H9 (cell line): ENCODE measurements around the gene KIAA0930. TPM values are rescaled to one million over a fixed set of nuclear protein-coding genes. Genes with fewer than 3 reads are reported as not detected.
A peak's percentile ranks its signal among the peaks of the same experiment; 100 is the strongest.

Experiments
- DNase-seq: peaks from one replicate; pipeline ENCODE4 v3.0.0-alpha.2; 2017
- H2AFZ ChIP-seq: one replicate; pipeline ENCODE4 v1.6.1; 2013; ENCODE audit warnings: mild to moderate bottlenecking, low read length, control low read depth, moderate library complexity
- H2AK5ac ChIP-seq: 2 replicates; pipeline ENCODE4 v1.6.1; 2013; ENCODE audit warnings: low read length, control low read depth, mixed read lengths; ENCODE audit not compliant: insufficient read length
- H2BK120ac ChIP-seq: one replicate; pipeline ENCODE4 v1.6.1; 2013; ENCODE audit warnings: low read depth, mild to moderate bottlenecking, low read length, control low read depth, inconsistent platforms; ENCODE audit not compliant: poor library complexity, severe bottlenecking
- H2BK12ac ChIP-seq: 2 replicates; pipeline ENCODE4 v1.6.1; 2013; ENCODE audit warnings: low read length, control low read depth, mixed read lengths, low read depth; ENCODE audit not compliant: insufficient read length
- H2BK15ac ChIP-seq: 2 replicates; pipeline ENCODE4 v1.6.1; 2013; ENCODE audit warnings: low read depth, low read length, control low read depth
- H2BK20ac ChIP-seq: one replicate; pipeline ENCODE4 v1.6.1; 2013; ENCODE audit warnings: low read depth, mild to moderate bottlenecking, low read length, control low read depth, inconsistent platforms; ENCODE audit not compliant: poor library complexity, severe bottlenecking
- H2BK5ac ChIP-seq: 2 replicates; pipeline ENCODE4 v1.6.1; 2013; ENCODE audit warnings: low read length, control low read depth, mixed read lengths; ENCODE audit not compliant: insufficient read length
- H3K14ac ChIP-seq: 2 replicates; pipeline ENCODE4 v1.6.1; 2013; ENCODE audit warnings: low read length, control low read depth; ENCODE audit not compliant: insufficient read depth
- H3K18ac ChIP-seq: 2 replicates; pipeline ENCODE4 v1.6.1; 2013; ENCODE audit warnings: low read depth, mild to moderate bottlenecking, mixed read lengths, low read length, control low read depth; ENCODE audit not compliant: insufficient read length
- H3K23ac ChIP-seq: 2 replicates; pipeline ENCODE4 v1.6.1; 2013; ENCODE audit warnings: low read length, control low read depth, mixed read lengths, low read depth; ENCODE audit not compliant: insufficient read length
- H3K23me2 ChIP-seq: 2 replicates; pipeline ENCODE4 v1.6.1; 2013; ENCODE audit warnings: low read depth, mild to moderate bottlenecking, mixed read lengths, low read length, control low read depth; ENCODE audit not compliant: insufficient read length, poor library complexity, severe bottlenecking
- H3K27ac ChIP-seq: 2 replicates; pipeline ENCODE4 v1.5.1; 2013; ENCODE audit warnings: low read length, control low read depth, mixed read lengths, low read depth; ENCODE audit not compliant: insufficient read length
- H3K27me3 ChIP-seq: 2 replicates; pipeline ENCODE4 v1.6.1; 2013; ENCODE audit warnings: low read length, control low read depth, inconsistent platforms; ENCODE audit not compliant: insufficient read depth
- H3K4ac ChIP-seq: 2 replicates; pipeline ENCODE4 v1.6.1; 2013; ENCODE audit warnings: low read depth, mild to moderate bottlenecking, control low read depth, inconsistent platforms, low read length, moderate library complexity
- H3K4me1 ChIP-seq: 2 replicates; pipeline ENCODE4 v1.6.1; 2013; ENCODE audit warnings: low read length, control low read depth, inconsistent platforms; ENCODE audit not compliant: insufficient read depth
- H3K4me2 ChIP-seq: 2 replicates; pipeline ENCODE4 v1.6.1; 2013; ENCODE audit warnings: low read length, control low read depth, mixed read lengths; ENCODE audit not compliant: insufficient read length, insufficient read depth
- H3K56ac ChIP-seq: 2 replicates; pipeline ENCODE4 v1.6.1; 2013; ENCODE audit warnings: low read depth, mild to moderate bottlenecking, mixed read lengths, low read length, control low read depth; ENCODE audit not compliant: insufficient read length
- H3K79me1 ChIP-seq: 2 replicates; pipeline ENCODE4 v1.6.1; 2013; ENCODE audit warnings: low read depth, mild to moderate bottlenecking, moderate library complexity, low read length, control low read depth, inconsistent platforms; ENCODE audit not compliant: insufficient read depth, poor library complexity, severe bottlenecking
- H3K79me2 ChIP-seq: 2 replicates; pipeline ENCODE4 v1.6.1; 2013; ENCODE audit warnings: low read length, control low read depth, inconsistent platforms; ENCODE audit not compliant: insufficient read depth
- H3K9ac ChIP-seq: 2 replicates; pipeline ENCODE4 v1.6.1; 2013; ENCODE audit warnings: low read length, control low read depth, mixed read lengths; ENCODE audit not compliant: insufficient read length; ENCODE audit errors: extremely low read depth
- H3K9me3 ChIP-seq: one replicate; pipeline ENCODE4 v1.6.1; 2013; ENCODE audit warnings: low read depth, low read length, inconsistent platforms; ENCODE audit not compliant: control insufficient read depth
- H3T11ph ChIP-seq: one replicate; pipeline ENCODE4 v1.6.1; 2013; ENCODE audit warnings: mild to moderate bottlenecking, low read length, control low read depth, inconsistent platforms
- H4K20me1 ChIP-seq: one replicate; pipeline ENCODE4 v1.6.1; 2013; ENCODE audit not compliant: control insufficient read depth, insufficient read length, insufficient read depth
- H4K5ac ChIP-seq: 2 replicates; pipeline ENCODE4 v1.6.1; 2013; ENCODE audit warnings: low read depth, mild to moderate bottlenecking, mixed read lengths, low read length, control low read depth; ENCODE audit not compliant: insufficient read length
- H4K8ac ChIP-seq: replicated peaks from 2 replicates; pipeline ENCODE4 v1.6.1; 2013; ENCODE audit warnings: low read length, control low read depth, mixed read lengths, low read depth; ENCODE audit not compliant: insufficient read length
- H4K91ac ChIP-seq: 2 replicates; pipeline ENCODE4 v1.6.1; 2013; ENCODE audit warnings: low read depth, mild to moderate bottlenecking, moderate library complexity, mixed read lengths, low read length, control low read depth; ENCODE audit not compliant: insufficient read length
- H3K27ac Mint-ChIP-seq, 3 experiments: 2 replicates in 2 of 3; 3 replicates in 1 of 3; pipeline ENCODE4 v1.8.0; 2020 to 2021; ENCODE audit warnings: mixed read lengths in 3 of 3, mild to moderate bottlenecking in 1 of 3, moderate library complexity in 1 of 3
- H3K27me3 Mint-ChIP-seq: 2 replicates; pipeline ENCODE4 v1.8.0; 2021; ENCODE audit warnings: low read depth, mild to moderate bottlenecking, moderate library complexity, mixed read lengths
- H3K36me3 Mint-ChIP-seq, 3 experiments: 2 replicates in 2 of 3; 3 replicates in 1 of 3; pipeline ENCODE4 v1.8.0; 2020 to 2021; ENCODE audit warnings: low read depth in 3 of 3, mixed read lengths in 3 of 3; ENCODE audit not compliant: insufficient read depth in 1 of 3
- H3K4me1 Mint-ChIP-seq, 2 experiments: 2 replicates each; pipeline ENCODE4 v1.8.0; 2020; ENCODE audit warnings: mixed read lengths in 2 of 2
- H3K4me3 Mint-ChIP-seq, 2 experiments: 2 replicates in 1 of 2; 3 replicates in 1 of 2; pipeline ENCODE4 v1.8.0; 2020 to 2021; ENCODE audit warnings: mild to moderate bottlenecking in 2 of 2, mixed read lengths in 2 of 2, moderate library complexity in 1 of 2
- H3K9me3 Mint-ChIP-seq, 2 experiments: 2 replicates in 1 of 2; 3 replicates in 1 of 2; pipeline ENCODE4 v1.8.0; 2020; ENCODE audit warnings: mild to moderate bottlenecking in 2 of 2, mixed read lengths in 2 of 2, moderate library complexity in 1 of 2
- CTCF ChIP-seq: fragments of 200-600 bp; sonication (generic); conservative IDR thresholded peaks from 3 replicates; pipeline ENCODE4 v1.8.0; 2021; ENCODE audit warnings: antibody characterized with exemption, mild to moderate bottlenecking
- WGBS: extraction: QIAGEN DNeasy Blood & Tissue Kit; methylation state at CpG from one replicate; pipeline ENCODE4 v1.1.7; 2013; ENCODE audit warnings: missing lambda C conversion rate, low lambda C conversion rate, mixed read lengths; ENCODE audit not compliant: insufficient read length; ENCODE audit errors: extremely low coverage; 5-methylcytosine and 5-hydroxymethylcytosine counted together
- total RNA-seq: library from RNA; stranded (reverse); gene quantifications from 2 replicates; pipeline ENCODE4 v1.2.1, GENCODE V29; 2021

KIAA0930 gene
- total RNA-seq, 1 experiment from 2014 or later = 46.2 TPM

- peaks cover 14% of the 10 kb centered on the region for H3K23me2 ChIP-seq
These were observed 29.7 kb upstream of the KIAA0930 start for GRCh38 chr22:45270095-45271020.

More at GRCh38 chr22:45270095-45271020, 29.7 kb upstream of the KIAA0930 start:
- Histone ChIP-seq H3K18ac (no peak overlapping the region), H3K4me1 (no peaks in the 10 kb centered on the region; the same call in 1 of the 2 replicates), H4K20me1 (no peaks in the 10 kb centered on the region), H3K9me3 (no peaks in the 10 kb centered on the region), H3K79me1 (no peaks in the 10 kb centered on the region), H3K56ac (no peak overlapping the region), H2AFZ (no peak overlapping the region), H3K9ac (no peak overlapping the region), H3K4ac (no peak overlapping the region), H2AK5ac (no peak overlapping the region), H3K23ac (no peak overlapping the region), H3K4me2 (no peak overlapping the region), H3K79me2 (no peaks in the 10 kb centered on the region), H2BK120ac (no peak overlapping the region), H3T11ph (no peak overlapping the region), H4K5ac (no peak overlapping the region), H2BK15ac (no peak overlapping the region), H2BK12ac (no peak overlapping the region), H4K91ac (no peak overlapping the region), H2BK20ac (no peak overlapping the region), H3K27ac (no peak overlapping the region), H4K8ac (no peak overlapping the region), H3K14ac (no peak overlapping the region), H3K27me3 (no peaks in the 10 kb centered on the region), H2BK5ac (no peak overlapping the region)
- peak overlapping the region in 1 of 2 experiments; percentile 81; a peak in 2 of 5 replicates for H3K4me3 Mint-ChIP-seq
- no peak overlapping the region for H3K27ac Mint-ChIP-seq
- H3K4me1 Mint-ChIP-seq = peaks cover 12 to 18% of the 10 kb centered on the region in 2 experiments
- WGBS = no CpG with 5 or more reads among the region's 16 CpGs
- H3K9me3 Mint-ChIP-seq = no peaks in the 10 kb centered on the region
- DNase-seq = no peak
- no peak for TF ChIP-seq CTCF
- no peaks in the 10 kb centered on the region for H3K36me3 Mint-ChIP-seq
- peaks cover 31% of the 10 kb centered on the region for H3K27me3 Mint-ChIP-seq
